Stimulated activated CD4-positive, alpha-beta T cell treated with anti-CD3 and anti-CD28 coated beads, Interleukin-15, amount 100 ng/mL, for 24 hours (primary cell): ENCODE measurements around the gene BCL10.

ENCODE experiments used
- DNase-seq: peaks from one replicate; pipeline ENCODE4 v3.0.0-alpha.2; 2020

Gene BCL10

GRCh38 chr1:85297855-85298629 lies 21.6 kb upstream of the BCL10 start:
- peak; percentile 84 for DNase-seq

- no peak for DNase-seq
Measured at GRCh38 chr1:85297538-85297854, 21.1 kb upstream of the BCL10 start.

GRCh38 chr1:85296980-85297379 lies 20.5 kb upstream of the BCL10 start:
- no peak for DNase-seq

- no peak for DNase-seq
Measured at GRCh38 chr1:85295654-85296053, 19.2 kb upstream of the BCL10 start.

GRCh38 chr1:85295006-85295431 lies 18.6 kb upstream of the BCL10 start:
- no peak for DNase-seq

GRCh38 chr1:85290826-85291225 lies 14.4 kb upstream of the BCL10 start:
- no peak for DNase-seq

DNA sequence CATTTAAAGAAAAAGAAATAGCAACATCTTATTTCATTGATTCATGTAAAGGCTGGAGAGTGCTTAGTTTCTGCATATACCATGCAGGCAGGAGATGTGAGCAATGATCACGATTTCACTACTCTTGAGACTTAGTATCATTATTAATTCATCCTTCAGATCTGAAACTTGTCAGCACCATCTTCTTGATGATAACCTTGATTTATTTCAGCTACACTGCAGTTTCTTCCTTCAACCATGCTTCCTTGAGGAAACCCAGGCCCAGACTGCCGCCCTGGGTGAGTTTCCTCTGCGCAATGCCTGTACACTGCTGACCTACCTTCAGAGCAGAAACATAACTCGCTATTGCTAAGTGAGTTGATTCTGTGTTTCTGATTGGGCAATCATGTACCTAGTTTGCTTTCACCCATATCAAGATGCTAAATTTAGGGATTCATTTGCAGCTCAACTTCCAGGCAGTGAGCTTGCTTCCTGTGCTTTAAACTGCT lies 13.5 kb upstream of the BCL10 start:
- no peak for DNase-seq

DNA sequence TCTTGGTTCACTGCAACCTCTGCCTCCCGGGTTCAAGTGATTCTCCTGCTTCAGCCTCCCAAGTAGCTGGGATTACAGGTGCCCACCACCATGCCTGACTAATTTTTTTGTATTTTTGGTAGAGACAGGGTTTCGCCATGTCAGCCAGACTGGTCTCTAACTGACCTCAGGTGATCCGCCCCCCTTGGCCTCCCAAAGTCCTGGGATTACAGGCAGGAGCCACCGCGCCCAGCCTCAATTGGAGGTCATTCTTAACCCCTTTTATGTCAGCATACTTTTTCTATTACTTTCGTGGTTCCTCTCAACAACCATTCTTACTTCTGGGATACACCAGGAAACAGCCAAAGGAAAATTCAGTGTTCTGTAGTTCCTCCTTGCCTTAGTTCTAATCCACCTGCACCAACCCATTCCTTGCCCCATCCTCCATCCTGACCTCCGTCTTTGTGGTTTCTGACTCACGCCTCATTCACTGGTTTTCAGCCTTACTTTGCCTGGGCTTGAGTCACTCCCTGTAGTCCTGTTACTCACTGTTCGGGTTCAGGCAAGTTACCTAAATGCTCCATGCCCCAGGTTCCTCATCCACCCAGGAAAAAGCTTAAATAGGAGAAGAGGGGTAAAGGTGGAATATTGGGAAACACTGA lies 12.9 kb upstream of the BCL10 start:
- DNase-seq: peak; percentile 54

- no peak for DNase-seq
Measured at GRCh38 chr1:85284202-85284601, 7.8 kb upstream of the BCL10 start.

DNA sequence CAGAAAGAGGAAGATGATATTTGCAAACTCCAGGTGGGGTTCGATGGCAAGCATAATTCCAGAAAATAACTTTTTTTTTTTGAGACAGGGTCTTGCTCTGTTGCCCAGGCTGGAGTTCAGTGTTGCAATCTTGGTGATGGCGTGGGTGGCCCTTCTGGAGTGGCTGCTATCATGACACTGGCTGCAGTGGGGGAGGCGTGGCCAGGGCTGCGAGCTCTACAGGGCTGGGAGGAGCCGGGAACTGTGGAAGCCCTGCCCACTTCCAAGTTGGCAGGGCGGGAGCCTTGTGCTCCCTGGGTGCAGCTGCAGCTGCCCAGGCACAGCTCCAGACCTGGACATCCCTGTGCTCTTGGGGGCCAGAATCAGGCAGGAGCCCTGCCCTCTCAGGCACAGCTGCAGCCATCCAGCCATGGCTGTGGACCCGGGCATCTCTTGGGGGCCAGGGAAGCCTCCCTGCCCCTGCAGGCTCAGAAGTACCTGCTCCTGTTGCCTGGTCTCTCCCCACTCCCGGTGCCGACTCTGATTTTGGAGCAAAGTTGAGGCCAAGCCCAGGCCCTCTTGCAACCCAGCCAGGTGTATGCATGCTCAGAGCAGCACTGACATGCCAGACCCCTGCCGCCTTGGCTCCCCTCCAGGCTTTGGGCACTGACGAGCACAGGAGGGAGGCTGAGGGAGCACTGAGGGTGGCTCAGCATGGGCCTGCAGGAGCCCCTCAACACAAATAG lies 7.2 kb upstream of the BCL10 start:
- no peak for DNase-seq

DNA sequence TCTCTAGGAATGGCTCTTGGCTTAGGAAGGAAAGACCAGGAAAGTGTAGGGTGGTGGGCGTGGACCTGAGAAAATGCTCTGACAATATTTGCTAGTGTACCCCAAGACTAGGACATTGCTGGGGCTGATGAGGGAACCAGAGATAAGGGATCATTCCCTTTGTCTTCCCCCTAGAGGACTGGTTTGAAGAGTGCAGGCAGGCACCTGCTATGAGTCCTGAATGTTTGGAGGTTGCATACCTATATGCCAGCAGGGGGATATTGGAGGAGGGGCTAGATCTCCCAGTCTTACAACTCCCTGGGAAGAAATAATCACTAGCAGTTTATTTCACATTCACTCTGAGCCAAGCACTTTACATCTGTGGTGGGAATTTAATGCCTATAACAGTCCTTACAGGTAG lies 6.0 kb upstream of the BCL10 start:
- DNase-seq: no peak

DNA sequence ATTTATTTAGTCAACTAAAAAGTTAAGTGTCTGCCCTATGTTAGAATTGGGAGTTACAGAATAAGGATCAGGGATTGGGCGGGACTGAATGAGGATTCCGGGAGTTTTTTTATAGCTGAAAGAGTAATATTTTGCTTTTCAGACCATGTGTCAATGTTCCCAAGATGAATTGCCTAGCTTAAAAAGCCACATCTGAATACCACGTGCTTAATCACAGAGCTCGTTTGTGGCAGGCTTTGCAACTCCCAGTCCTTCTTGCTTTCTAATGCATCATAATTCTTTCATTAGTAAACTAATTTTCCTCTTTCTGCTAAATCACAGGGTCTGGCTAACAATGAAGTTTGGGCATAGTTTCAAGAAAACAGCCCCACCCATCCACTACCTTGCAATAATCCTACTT lies 4.2 kb upstream of the BCL10 start:
- no peak for DNase-seq

DNA sequence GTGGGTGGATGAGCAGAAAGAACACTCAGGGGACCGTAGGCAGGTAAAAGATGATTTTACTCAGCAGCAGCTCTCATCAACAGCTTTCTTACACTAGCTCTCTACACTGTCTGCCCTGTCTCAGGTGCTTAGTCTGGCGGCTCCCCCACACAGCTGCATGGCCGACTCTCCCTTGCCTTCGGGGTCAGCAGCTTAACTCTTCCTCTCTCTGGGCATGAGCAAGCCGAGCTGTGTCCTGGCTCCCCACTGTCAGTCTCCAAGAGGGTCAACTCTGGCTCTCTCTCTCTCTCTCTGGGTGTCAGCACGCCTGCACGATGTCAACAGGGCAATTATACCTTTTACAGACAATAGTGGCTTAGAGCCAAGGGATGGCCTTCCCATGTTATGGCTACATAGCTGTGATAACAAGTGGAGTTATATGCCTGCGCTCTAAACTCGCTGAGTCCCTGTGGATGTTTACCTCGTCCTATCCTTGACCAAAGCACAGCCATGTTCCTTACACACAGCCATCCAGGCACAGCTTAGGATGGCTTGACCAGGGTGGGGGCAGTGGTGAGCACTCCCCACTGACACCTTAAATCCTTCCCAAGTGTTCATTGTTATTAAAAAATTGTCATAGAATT lies 3.1 kb upstream of the BCL10 start:
- no peak for DNase-seq

- DNase-seq: peak; percentile 60
Measured at GRCh38 chr1:85278853-85279314, 2.5 kb upstream of the BCL10 start.

GRCh38 chr1:85277802-85278201 lies 1.4 kb upstream of the BCL10 start:
- no peak for DNase-seq

DNA sequence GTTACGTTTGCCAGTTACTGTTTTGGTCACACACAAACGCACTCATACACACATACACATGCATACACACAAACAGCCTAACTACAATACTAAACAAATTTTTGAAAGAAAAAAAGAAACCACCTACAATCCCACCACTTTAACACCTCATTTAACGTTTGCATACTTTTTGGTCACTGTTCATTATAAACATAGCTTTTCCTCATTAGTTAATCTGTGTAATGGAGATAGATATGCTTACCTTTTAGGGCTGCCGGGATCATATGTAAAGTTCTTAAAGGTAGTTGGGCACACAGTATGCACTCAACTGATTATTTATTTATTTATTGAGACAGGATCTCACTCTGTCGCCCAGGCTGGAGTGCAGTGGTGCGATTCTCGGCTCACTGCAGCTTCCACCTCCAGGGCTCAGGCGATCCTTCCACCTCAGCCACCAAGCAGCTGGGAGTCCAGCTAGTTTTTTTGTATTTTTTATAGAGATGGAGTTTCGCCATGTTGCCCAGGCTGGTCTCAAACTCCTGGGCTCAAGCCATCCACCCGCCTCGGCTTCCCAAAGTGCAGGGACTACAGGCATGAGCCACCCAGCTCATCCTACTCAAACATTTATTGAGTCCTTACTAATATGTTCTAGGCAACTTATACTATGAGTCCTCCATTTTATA lies 677 bp upstream of the BCL10 start:
- DNase-seq: no peak

GRCh38 chr1:85275701-85276214 lies 674 bp downstream of the BCL10 start:
- no peak for DNase-seq

DNA sequence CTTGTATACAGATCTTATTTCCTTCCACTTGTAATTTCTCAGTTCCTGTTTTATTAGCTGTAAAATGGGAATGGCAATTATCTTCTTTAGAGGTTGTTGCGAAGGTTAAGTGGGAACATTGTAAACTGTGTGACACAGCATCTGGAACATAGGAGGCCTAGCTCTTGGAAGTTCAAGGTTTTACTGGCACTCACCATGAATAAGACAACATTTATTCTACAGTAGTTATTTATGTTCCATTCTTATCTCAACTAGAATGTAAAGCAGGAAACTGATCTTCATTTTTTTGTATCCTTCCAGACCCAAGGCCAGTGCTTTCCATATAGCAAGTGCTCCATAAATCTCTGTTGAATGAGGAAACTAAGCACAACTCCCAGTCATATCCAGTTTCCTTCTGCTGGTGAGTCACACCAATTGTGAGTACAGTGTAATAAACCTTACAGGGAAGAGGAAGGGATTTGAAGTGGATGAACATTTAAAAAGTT lies 1.4 kb downstream of the BCL10 start:
- no peak for DNase-seq

DNA sequence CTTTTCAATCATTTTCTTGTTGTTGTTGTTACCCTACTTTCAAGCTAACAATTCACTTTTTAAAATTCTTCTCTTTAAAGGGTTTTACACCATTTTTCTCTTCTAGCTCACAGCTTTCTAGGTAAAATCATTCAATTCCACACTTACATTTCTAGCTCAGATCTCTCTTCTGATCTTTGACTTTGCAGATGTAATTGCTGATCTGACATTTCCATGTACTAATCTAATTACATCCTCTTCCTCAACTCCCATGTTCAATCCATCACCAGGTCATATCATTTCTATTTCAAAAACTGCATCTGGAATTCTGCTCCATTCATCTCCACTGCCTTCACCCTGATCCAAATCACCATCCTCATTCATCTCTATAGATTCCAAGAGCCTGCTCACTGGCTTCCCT lies 3.0 kb downstream of the BCL10 start:
- DNase-seq: no peak

GRCh38 chr1:85268801-85269585 lies 7.4 kb downstream of the BCL10 start:
- no peak for DNase-seq

- DNase-seq: no peak
Measured at GRCh38 chr1:85267313-85267712, 9.1 kb downstream of the BCL10 start.

DNA sequence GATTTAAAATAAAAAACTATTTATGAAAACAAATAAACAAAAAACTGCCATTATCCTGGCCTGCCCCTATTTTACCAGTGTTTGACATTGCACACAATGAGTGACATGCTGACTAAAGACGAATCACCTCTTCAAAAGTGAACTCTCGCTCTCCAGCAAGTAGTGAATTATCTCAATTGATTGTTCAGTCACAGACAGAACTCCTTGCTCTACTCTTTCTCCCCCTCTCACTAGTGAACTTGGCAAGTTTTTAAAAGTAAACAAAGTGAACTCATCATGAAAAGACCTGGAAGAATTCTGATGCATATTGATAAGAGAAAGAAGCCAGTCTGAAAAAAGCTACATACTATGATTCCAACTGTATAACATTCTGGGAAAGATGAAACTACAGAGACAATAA lies 12.3 kb downstream of the BCL10 start:
- DNase-seq: no peak
